ENCODE measurements around the gene VWA2.
A peak's percentile ranks its signal among the peaks of the same experiment; 100 is the strongest.

The VWA2 gene

GRCh38 chr10:114311023-114311422 lies 72.0 kb downstream of the VWA2 start:
- H3K9me3 Mint-ChIP-seq, result no peaks in the 10 kb centered on the region
- TF ChIP-seq, protein P1, sequence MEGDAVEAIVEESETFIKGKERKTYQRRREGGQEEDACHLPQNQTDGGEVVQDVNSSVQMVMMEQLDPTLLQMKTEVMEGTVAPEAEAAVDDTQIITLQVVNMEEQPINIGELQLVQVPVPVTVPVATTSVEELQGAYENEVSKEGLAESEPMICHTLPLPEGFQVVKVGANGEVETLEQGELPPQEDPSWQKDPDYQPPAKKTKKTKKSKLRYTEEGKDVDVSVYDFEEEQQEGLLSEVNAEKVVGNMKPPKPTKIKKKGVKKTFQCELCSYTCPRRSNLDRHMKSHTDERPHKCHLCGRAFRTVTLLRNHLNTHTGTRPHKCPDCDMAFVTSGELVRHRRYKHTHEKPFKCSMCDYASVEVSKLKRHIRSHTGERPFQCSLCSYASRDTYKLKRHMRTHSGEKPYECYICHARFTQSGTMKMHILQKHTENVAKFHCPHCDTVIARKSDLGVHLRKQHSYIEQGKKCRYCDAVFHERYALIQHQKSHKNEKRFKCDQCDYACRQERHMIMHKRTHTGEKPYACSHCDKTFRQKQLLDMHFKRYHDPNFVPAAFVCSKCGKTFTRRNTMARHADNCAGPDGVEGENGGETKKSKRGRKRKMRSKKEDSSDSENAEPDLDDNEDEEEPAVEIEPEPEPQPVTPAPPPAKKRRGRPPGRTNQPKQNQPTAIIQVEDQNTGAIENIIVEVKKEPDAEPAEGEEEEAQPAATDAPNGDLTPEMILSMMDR (IDR thresholded peaks at IDR 0.05; ENCODE audit: unreplicated experiment in 3 of 3), result no peak
- H3K4me1 Mint-ChIP-seq, result peaks cover 13% of the 10 kb centered on the region
- no peak overlapping the region for H3K27ac Mint-ChIP-seq
- H3K27me3 Mint-ChIP-seq (ENCODE audit: low read depth), result peaks cover 7% of the 10 kb centered on the region
- H3K4me3 Mint-ChIP-seq, result no peak overlapping the region
- peaks cover 4% of the 10 kb centered on the region for H3K36me3 Mint-ChIP-seq (ENCODE audit: low read depth)

GRCh38 chr10:114311496-114312209 lies 72.6 kb downstream of the VWA2 start:
- Mint-ChIP-seq H3K27ac (no peak overlapping the region), H3K27me3 (ENCODE audit: low read depth) (peaks cover 2% of the 10 kb centered on the region), H3K36me3 (ENCODE audit: low read depth) (peaks cover 4% of the 10 kb centered on the region), H3K4me3 (no peak overlapping the region), H3K4me1 (peaks cover 13% of the 10 kb centered on the region), H3K9me3 (no peaks in the 10 kb centered on the region)
- TF ChIP-seq, protein P1 (IDR thresholded peaks at IDR 0.05; ENCODE audit: unreplicated experiment in 3 of 3), result no peak

DNA sequence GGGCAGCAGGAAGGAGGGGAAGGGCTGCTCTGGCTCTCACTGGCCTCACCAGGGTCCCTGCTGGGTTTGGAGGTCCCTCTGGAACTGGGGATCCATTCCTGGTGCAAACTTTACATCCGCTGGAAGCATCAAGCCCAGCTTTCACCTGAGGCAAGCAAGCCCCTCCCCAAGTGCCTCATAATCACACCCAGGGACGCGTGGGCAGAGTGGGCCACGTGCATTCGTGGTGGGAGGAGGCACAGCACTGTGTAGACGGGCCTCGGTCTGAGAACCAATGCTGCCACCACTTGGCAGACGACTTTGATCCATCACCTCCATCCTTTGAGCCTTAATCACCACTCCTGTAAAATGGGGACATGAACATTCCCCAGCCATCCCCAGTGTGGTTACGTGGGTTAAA lies 74.1 kb downstream of the VWA2 start:
- H3K9me3 Mint-ChIP-seq, result no peaks in the 10 kb centered on the region
- peaks cover 4% of the 10 kb centered on the region for H3K36me3 Mint-ChIP-seq (ENCODE audit: low read depth)
- H3K27ac Mint-ChIP-seq, result no peak overlapping the region
- TF ChIP-seq, protein P1 (IDR thresholded peaks at IDR 0.05; ENCODE audit: unreplicated experiment in 3 of 3), result no peak
- H3K4me3 Mint-ChIP-seq, result no peak overlapping the region
- H3K4me1 Mint-ChIP-seq, result peaks cover under 1% of the 10 kb centered on the region
- no peaks in the 10 kb centered on the region for H3K27me3 Mint-ChIP-seq (ENCODE audit: low read depth)

DNA sequence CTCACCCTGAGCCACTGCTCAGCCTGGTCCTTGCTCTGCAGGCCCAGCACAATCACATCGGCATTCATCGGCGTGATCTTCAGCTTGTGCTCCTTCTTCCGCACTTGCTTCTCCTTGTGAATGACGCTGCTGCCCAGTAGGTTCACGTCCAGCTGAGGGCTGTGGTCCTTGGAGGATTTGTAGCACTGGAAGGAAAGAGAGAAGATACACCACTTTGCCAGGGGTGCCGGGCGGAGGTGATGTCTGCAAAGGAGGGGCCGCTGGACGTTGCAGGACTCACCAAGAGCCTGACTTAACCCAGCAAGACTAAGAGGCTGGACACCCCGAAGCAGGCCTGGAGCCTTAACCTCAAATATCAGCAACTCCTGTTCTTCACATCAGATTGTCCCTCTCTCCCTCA lies 74.8 kb downstream of the VWA2 start:
- H3K36me3 Mint-ChIP-seq (ENCODE audit: low read depth), result peaks cover 4% of the 10 kb centered on the region
- no peaks in the 10 kb centered on the region for H3K9me3 Mint-ChIP-seq
- TF ChIP-seq, protein P1 (IDR thresholded peaks at IDR 0.05; ENCODE audit: unreplicated experiment in 3 of 3), result no peak
- no peak overlapping the region for H3K4me3 Mint-ChIP-seq
- no peaks in the 10 kb centered on the region for H3K4me1 Mint-ChIP-seq
- H3K27ac Mint-ChIP-seq, result no peak overlapping the region
- no peaks in the 10 kb centered on the region for H3K27me3 Mint-ChIP-seq (ENCODE audit: low read depth)

DNA sequence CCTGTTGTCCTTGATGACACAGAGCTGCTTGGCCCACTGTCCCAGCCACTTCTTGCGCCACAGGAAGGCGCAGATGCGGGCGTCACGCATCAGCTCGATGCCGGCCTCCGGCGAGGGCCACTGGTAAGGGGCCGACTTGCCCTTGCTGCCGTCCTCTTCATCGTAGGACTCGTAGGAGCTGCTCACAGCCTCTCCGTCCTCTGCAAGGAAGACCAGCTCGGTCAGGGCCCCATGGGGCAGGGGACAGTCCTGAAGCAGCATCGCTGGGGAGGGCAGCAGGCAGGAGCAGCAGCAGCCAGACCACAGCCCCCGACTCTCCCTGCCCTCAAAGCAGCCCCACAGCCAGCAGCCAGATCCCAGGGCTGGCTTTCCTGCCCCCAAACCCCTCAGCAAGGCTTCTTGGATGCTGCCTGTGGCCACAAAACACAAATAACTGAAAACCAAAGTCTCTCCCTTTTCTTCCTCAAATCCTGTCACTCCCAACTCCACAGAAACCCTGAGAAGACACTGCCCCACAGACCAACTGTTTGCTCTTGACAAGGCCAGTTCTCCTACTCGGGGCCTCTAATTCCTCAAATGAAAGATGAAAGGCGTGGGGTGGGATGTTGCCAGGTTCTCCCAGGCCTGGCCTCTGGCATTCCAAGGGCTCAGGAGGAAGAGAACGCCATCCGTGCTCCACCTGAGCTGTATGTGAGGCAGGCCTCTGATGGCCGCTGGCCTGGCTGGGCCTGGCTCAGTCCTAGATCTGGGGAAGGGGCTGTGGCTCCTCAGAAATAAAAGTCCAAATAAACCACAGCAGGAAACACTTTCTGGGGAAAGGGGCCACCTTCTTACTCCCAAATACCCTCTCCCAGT lies 76.7 kb downstream of the VWA2 start:
- Mint-ChIP-seq H3K9me3 (no peaks in the 10 kb centered on the region), H3K4me1 (no peaks in the 10 kb centered on the region), H3K4me3 (no peak overlapping the region), H3K27me3 (ENCODE audit: low read depth) (no peaks in the 10 kb centered on the region), H3K36me3 (ENCODE audit: low read depth) (peaks cover 10% of the 10 kb centered on the region), H3K27ac (peak overlapping the region in 2 of 3 experiments; percentile 0 to 28)
- TF ChIP-seq, protein P1 (IDR thresholded peaks at IDR 0.05; ENCODE audit: unreplicated experiment in 3 of 3), result no peak

Measured in nephron (organoid).